GM23338 (cell line): Measurements from ENCODE around the gene DCD. TPM values are rescaled to one million over a fixed set of nuclear protein-coding genes. Genes with fewer than 3 reads are reported as not detected.

Experiments used
- ATAC-seq: fragments of 200-7000 bp; cut with Tn5 transposase; 3 replicates; pipeline ENCODE4 v1.9.1; 2020
- DNase-seq: peaks from one replicate; pipeline ENCODE4 v3.0.0-alpha.2; 2015; ENCODE audit warnings: low spot score
- H2AFZ ChIP-seq: fragments of 200-600 bp; sonication (generic); 2 replicates; pipeline ENCODE4 v1.8.0; 2016; ENCODE audit warnings: antibody characterized with exemption, mild to moderate bottlenecking, moderate library complexity
- H3F3A ChIP-seq: fragments of 200-600 bp; sonication (generic); replicated peaks from 2 replicates; pipeline ENCODE4 v1.8.0; 2017; ENCODE audit warnings: antibody characterized with exemption, mixed run types, low read depth
- H3K27ac ChIP-seq: fragments of 200-600 bp; sonication (generic); 2 replicates; pipeline ENCODE4 v1.6.1; 2016; ENCODE audit warnings: low read depth
- H3K27me3 ChIP-seq: fragments of 200-600 bp; sonication (generic); 2 replicates; pipeline ENCODE4 v1.8.0; 2016; ENCODE audit warnings: mild to moderate bottlenecking, mixed run types, moderate library complexity; ENCODE audit not compliant: insufficient read depth
- H3K36me3 ChIP-seq: fragments of 200-600 bp; sonication (generic); 2 replicates; pipeline ENCODE4 v1.8.0; 2016; ENCODE audit warnings: mild to moderate bottlenecking; ENCODE audit not compliant: insufficient read depth
- H3K4me1 ChIP-seq: fragments of 200-600 bp; sonication (generic); 2 replicates; pipeline ENCODE4 v1.8.0; 2016; ENCODE audit warnings: mild to moderate bottlenecking, moderate library complexity; ENCODE audit not compliant: insufficient read depth
- H3K4me2 ChIP-seq: fragments of 200-600 bp; sonication (generic); 2 replicates; pipeline ENCODE4 v1.7.1; 2017; ENCODE audit warnings: mixed run types
- H3K4me3 ChIP-seq: fragments of 200-600 bp; sonication (generic); 2 replicates; pipeline ENCODE4 v1.6.1; 2016; ENCODE audit warnings: mixed run types
- H3K79me2 ChIP-seq: fragments of 200-600 bp; sonication (generic); replicated peaks from 2 replicates; pipeline ENCODE4 v1.8.0; 2017; ENCODE audit warnings: mild to moderate bottlenecking; ENCODE audit not compliant: insufficient read depth
- H3K9me2 ChIP-seq: fragments of 200-600 bp; sonication (generic); 2 replicates; pipeline ENCODE4 v1.8.0; 2017; ENCODE audit not compliant: insufficient read depth
- H4K20me1 ChIP-seq: fragments of 200-600 bp; sonication (generic); replicated peaks from 2 replicates; pipeline ENCODE4 v1.8.0; 2017; ENCODE audit warnings: mild to moderate bottlenecking; ENCODE audit not compliant: insufficient read depth
- H3K27ac Mint-ChIP-seq: 2 replicates; pipeline ENCODE4 v1.8.0; 2020; ENCODE audit warnings: inconsistent platforms, mild to moderate bottlenecking, moderate library complexity, mixed read lengths
- H3K27me3 Mint-ChIP-seq: 3 replicates; pipeline ENCODE4 v1.8.0; 2022; ENCODE audit warnings: low read depth, mild to moderate bottlenecking, moderate library complexity, mixed read lengths, inconsistent platforms; ENCODE audit not compliant: insufficient read depth, poor library complexity
- H3K36me3 Mint-ChIP-seq: 3 replicates; pipeline ENCODE4 v1.8.0; 2021; ENCODE audit warnings: low read depth, mild to moderate bottlenecking, inconsistent platforms, moderate library complexity, mixed read lengths
- H3K4me1 Mint-ChIP-seq: 3 replicates; pipeline ENCODE4 v1.8.0; 2020; ENCODE audit warnings: mild to moderate bottlenecking, inconsistent platforms, mixed read lengths
- H3K4me3 Mint-ChIP-seq: 3 replicates; pipeline ENCODE4 v1.8.0; 2021; ENCODE audit warnings: moderate library complexity, mild to moderate bottlenecking, inconsistent platforms, mixed read lengths
- H3K9me3 Mint-ChIP-seq: 3 replicates; pipeline ENCODE4 v1.8.0; 2020; ENCODE audit warnings: moderate library complexity, mild to moderate bottlenecking, inconsistent platforms, mixed read lengths
- CREB1 ChIP-seq: fragments of 250-450 bp; sonication (Bioruptor Pico); IDR thresholded peaks from 2 replicates; pipeline ENCODE4 v1.5.0; 2020; ENCODE audit warnings: low read depth, mild to moderate bottlenecking, moderate library complexity
- ETS1 ChIP-seq: IDR thresholded peaks from 2 replicates; pipeline ENCODE4 v1.6.1; 2016; ENCODE audit warnings: antibody characterized with exemption
- EZH2 ChIP-seq: fragments of 200-600 bp; sonication (generic); IDR thresholded peaks from one replicate; pipeline ENCODE4 v1.8.0; 2017; ENCODE audit warnings: antibody characterized with exemption, mild to moderate bottlenecking, low read depth; ENCODE audit not compliant: unreplicated experiment
- EZH2phosphoT487 ChIP-seq: fragments of 200-600 bp; sonication (generic); IDR thresholded peaks from one replicate; pipeline ENCODE4 v1.8.1; 2018; ENCODE audit warnings: antibody characterized with exemption; ENCODE audit not compliant: unreplicated experiment
- JUNB ChIP-seq: IDR thresholded peaks from one replicate; pipeline ENCODE4 v1.6.1; 2016; ENCODE audit warnings: antibody characterized with exemption; ENCODE audit not compliant: unreplicated experiment
- NANOG ChIP-seq: IDR thresholded peaks from 2 replicates; pipeline ENCODE4 v1.6.1; 2016; ENCODE audit warnings: antibody characterized with exemption, borderline replicate concordance
- POLR2AphosphoS5 ChIP-seq: IDR thresholded peaks from 2 replicates; pipeline ENCODE4 v1.6.1; 2016; ENCODE audit warnings: antibody characterized with exemption, low read depth
- REST ChIP-seq: IDR thresholded peaks from one replicate; pipeline ENCODE4 v1.6.1; 2018; ENCODE audit warnings: antibody characterized with exemption; ENCODE audit not compliant: unreplicated experiment
- STAT1 ChIP-seq: IDR thresholded peaks from one replicate; pipeline ENCODE4 v1.6.1; 2016; ENCODE audit warnings: antibody characterized with exemption; ENCODE audit not compliant: unreplicated experiment
- ZNF114 ChIP-seq: fragments of 250-450 bp; sonication (Bioruptor Pico); IDR thresholded peaks from 2 replicates; pipeline ENCODE4 v1.5.0; 2020; ENCODE audit warnings: mild to moderate bottlenecking, moderate library complexity
- ZNF331 ChIP-seq: fragments of 250-450 bp; sonication (Bioruptor Pico); IDR thresholded peaks from 2 replicates; pipeline ENCODE4 v1.5.0; 2020; ENCODE audit warnings: low read depth, mild to moderate bottlenecking, moderate library complexity
- ZNF462 ChIP-seq: fragments of 250-450 bp; sonication (Bioruptor Pico); IDR thresholded peaks from 2 replicates; pipeline ENCODE4 v1.5.0; 2020; ENCODE audit warnings: mild to moderate bottlenecking, moderate library complexity
- polyA plus RNA-seq: library from polyadenylated mRNA; unstranded; fragments of >200 nt; fragmentation: Nextera tagmentation; extraction: Ambion mirVana; gene quantifications from 2 replicates; pipeline ENCODE4 v1.2.1, GENCODE V29; 2016
- total RNA-seq: library from RNA; depleted of rRNA; stranded (reverse); fragments of >200 nt; shearing (Covaris generic); gene quantifications from 2 replicates; pipeline ENCODE4 v1.2.3, GENCODE V29; 2014
- TF ChIP-seq, protein P1 (sequence below), 2 experiments: fragments of 200-600 bp in 1 of 2; sonication (generic) in 1 of 2; conservative IDR thresholded peaks; 2 replicates each; pipeline versions ENCODE4 v1.5.1 to v1.6.1; 2016 to 2017; ENCODE audit warnings: antibody characterized with exemption in 2 of 2, low read depth in 2 of 2, mild to moderate bottlenecking in 2 of 2, moderate library complexity in 1 of 2

DCD gene
- total and polyA plus RNA-seq, 2 experiments from 2014 or later = not detected

- TF ChIP-seq ZNF114 (CRISPR knock-in tag) = no peak
- TF ChIP-seq CREB1 (CRISPR knock-in tag) = no peak
- TF ChIP-seq ETS1 = no peak
- TF ChIP-seq ZNF462 (CRISPR knock-in tag) = no peak
- no peak for TF ChIP-seq STAT1
- TF ChIP-seq, protein P1, sequence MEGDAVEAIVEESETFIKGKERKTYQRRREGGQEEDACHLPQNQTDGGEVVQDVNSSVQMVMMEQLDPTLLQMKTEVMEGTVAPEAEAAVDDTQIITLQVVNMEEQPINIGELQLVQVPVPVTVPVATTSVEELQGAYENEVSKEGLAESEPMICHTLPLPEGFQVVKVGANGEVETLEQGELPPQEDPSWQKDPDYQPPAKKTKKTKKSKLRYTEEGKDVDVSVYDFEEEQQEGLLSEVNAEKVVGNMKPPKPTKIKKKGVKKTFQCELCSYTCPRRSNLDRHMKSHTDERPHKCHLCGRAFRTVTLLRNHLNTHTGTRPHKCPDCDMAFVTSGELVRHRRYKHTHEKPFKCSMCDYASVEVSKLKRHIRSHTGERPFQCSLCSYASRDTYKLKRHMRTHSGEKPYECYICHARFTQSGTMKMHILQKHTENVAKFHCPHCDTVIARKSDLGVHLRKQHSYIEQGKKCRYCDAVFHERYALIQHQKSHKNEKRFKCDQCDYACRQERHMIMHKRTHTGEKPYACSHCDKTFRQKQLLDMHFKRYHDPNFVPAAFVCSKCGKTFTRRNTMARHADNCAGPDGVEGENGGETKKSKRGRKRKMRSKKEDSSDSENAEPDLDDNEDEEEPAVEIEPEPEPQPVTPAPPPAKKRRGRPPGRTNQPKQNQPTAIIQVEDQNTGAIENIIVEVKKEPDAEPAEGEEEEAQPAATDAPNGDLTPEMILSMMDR (conservative IDR thresholded peaks at IDR 0.05; ENCODE audit: low read depth in 2 of 2) = no peak
- no peak for TF ChIP-seq POLR2AphosphoS5
- TF ChIP-seq REST = no peak
- TF ChIP-seq EZH2phosphoT487 = no peak
- TF ChIP-seq EZH2 = no peak
- no peak for TF ChIP-seq JUNB
- no peak for TF ChIP-seq NANOG
- TF ChIP-seq ZNF331 (CRISPR knock-in tag) = no peak
- H3F3A ChIP-seq = no peaks in the 10 kb centered on the region
- Mint-ChIP-seq H3K4me1 (peaks cover 4% of the 10 kb centered on the region; the same call in 2 of the 3 replicates), H3K9me3 (no peaks in the 10 kb centered on the region), H3K36me3 (no peaks in the 10 kb centered on the region), H3K4me3 (no peak overlapping the region), H3K27me3 (no peaks in the 10 kb centered on the region), H3K27ac (no peak overlapping the region)
- H4K20me1 ChIP-seq = no peaks in the 10 kb centered on the region
- no peaks in the 10 kb centered on the region for H3K36me3 ChIP-seq
- no peak overlapping the region for H3K27ac ChIP-seq
- H3K4me3 ChIP-seq = no peak overlapping the region
- ATAC-seq (no peak), DNase-seq (no peak)
- no peak overlapping the region for H2AFZ ChIP-seq
- H3K4me2 ChIP-seq = no peak overlapping the region
- no peaks in the 10 kb centered on the region for H3K79me2 ChIP-seq
- no peaks in the 10 kb centered on the region for H3K9me2 ChIP-seq
- no peaks in the 10 kb centered on the region for H3K27me3 ChIP-seq
- no peaks in the 10 kb centered on the region for H3K4me1 ChIP-seq
Measured at GRCh38 chr12:54649825-54650224, 1.7 kb upstream of the DCD start.
